SU-DHL-6 (cell line): ENCODE results near the gene RUBCN.
"Not testable (repeated sequence)": the region's sequence is repeated elsewhere in the genome, so short reads cannot be mapped to it uniquely, and the experiment has no call there.

Experiments used
- EZH2phosphoT487 ChIP-seq: fragments of 200-600 bp; sonication (generic), shearing (Covaris generic); conservative IDR thresholded peaks from 2 replicates; pipeline ENCODE4 v1.6.1; 2018; ENCODE audit warnings: mild to moderate bottlenecking, antibody characterized with exemption, low read length, moderate library complexity, mixed read lengths
- TF ChIP-seq, protein P1 (sequence below): fragments of 200-600 bp; sonication (generic); IDR thresholded peaks from one replicate; pipeline ENCODE4 v1.5.1; 2017; ENCODE audit warnings: antibody characterized with exemption, mild to moderate bottlenecking, low read length, moderate library complexity; ENCODE audit not compliant: insufficient read depth, poor library complexity, severe bottlenecking

DNA sequence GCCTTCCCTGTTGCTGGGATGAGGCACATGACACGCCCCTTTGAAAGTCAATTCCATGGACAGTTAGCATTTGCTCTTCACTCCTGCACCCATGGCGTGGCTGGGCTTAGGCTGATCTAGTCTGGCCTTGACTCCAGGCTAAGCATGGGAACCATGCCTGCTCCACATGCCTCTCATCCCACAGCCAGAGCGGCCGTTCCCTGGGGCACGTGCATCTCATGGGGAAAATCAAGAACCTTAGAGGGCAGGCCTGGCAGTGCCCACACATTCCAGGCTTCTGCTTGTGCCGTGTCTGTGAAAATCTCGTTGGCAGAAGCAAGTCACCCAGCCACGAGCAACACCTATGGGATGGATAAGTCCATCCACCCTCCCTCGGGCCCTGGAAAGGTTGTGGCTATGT lies 89.5 kb downstream of the RUBCN start:
- TF ChIP-seq, protein P1, sequence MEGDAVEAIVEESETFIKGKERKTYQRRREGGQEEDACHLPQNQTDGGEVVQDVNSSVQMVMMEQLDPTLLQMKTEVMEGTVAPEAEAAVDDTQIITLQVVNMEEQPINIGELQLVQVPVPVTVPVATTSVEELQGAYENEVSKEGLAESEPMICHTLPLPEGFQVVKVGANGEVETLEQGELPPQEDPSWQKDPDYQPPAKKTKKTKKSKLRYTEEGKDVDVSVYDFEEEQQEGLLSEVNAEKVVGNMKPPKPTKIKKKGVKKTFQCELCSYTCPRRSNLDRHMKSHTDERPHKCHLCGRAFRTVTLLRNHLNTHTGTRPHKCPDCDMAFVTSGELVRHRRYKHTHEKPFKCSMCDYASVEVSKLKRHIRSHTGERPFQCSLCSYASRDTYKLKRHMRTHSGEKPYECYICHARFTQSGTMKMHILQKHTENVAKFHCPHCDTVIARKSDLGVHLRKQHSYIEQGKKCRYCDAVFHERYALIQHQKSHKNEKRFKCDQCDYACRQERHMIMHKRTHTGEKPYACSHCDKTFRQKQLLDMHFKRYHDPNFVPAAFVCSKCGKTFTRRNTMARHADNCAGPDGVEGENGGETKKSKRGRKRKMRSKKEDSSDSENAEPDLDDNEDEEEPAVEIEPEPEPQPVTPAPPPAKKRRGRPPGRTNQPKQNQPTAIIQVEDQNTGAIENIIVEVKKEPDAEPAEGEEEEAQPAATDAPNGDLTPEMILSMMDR, result not testable (repeated sequence)
- TF ChIP-seq EZH2phosphoT487, result not testable (repeated sequence)
